ENCODE results near the gene RPP21.

GRCh38 chr6:30394139-30394538, 49.2 kb downstream of the RPP21 start:
- TF ChIP-seq, protein P1, sequence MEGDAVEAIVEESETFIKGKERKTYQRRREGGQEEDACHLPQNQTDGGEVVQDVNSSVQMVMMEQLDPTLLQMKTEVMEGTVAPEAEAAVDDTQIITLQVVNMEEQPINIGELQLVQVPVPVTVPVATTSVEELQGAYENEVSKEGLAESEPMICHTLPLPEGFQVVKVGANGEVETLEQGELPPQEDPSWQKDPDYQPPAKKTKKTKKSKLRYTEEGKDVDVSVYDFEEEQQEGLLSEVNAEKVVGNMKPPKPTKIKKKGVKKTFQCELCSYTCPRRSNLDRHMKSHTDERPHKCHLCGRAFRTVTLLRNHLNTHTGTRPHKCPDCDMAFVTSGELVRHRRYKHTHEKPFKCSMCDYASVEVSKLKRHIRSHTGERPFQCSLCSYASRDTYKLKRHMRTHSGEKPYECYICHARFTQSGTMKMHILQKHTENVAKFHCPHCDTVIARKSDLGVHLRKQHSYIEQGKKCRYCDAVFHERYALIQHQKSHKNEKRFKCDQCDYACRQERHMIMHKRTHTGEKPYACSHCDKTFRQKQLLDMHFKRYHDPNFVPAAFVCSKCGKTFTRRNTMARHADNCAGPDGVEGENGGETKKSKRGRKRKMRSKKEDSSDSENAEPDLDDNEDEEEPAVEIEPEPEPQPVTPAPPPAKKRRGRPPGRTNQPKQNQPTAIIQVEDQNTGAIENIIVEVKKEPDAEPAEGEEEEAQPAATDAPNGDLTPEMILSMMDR (IDR thresholded peaks at IDR 0.05; ENCODE audit: insufficient read depth, low read length, poor library complexity, severe bottlenecking) = no peak
- no peak for TF ChIP-seq EZH2phosphoT487 (conservative IDR thresholded peaks at IDR 0.05; ENCODE audit: low read length)

All from SU-DHL-6 (cell line).